Neuronal stem cell (in vitro differentiated cells): ENCODE results near the gene AWAT2.
A peak's percentile ranks its signal among the peaks of the same experiment; 100 is the strongest.

Experiments used
- DNase-seq: peaks from one replicate; pipeline ENCODE4 v3.0.0-alpha.2; 2013; ENCODE audit warnings: low spot score
- H2AFZ ChIP-seq: one replicate; pipeline ENCODE4 v1.6.1; 2013; ENCODE audit warnings: mild to moderate bottlenecking, low read length, inconsistent platforms
- H2AK5ac ChIP-seq: 2 replicates; pipeline ENCODE4 v1.6.1; 2013; ENCODE audit warnings: low read depth, mild to moderate bottlenecking, inconsistent platforms, low read length, moderate library complexity, mixed read lengths
- H2BK120ac ChIP-seq: 2 replicates; pipeline ENCODE4 v1.6.1; 2013; ENCODE audit warnings: low read depth, mild to moderate bottlenecking, inconsistent platforms, low read length, moderate library complexity, mixed read lengths
- H2BK12ac ChIP-seq: one replicate; pipeline ENCODE4 v1.6.1; 2013; ENCODE audit warnings: low read length, inconsistent platforms
- H2BK15ac ChIP-seq: 2 replicates; pipeline ENCODE4 v1.6.1; 2013; ENCODE audit warnings: mild to moderate bottlenecking, low read length, inconsistent platforms, mixed read lengths
- H2BK5ac ChIP-seq: one replicate; pipeline ENCODE4 v1.6.1; 2013; ENCODE audit warnings: inconsistent platforms, mild to moderate bottlenecking, low read length, moderate library complexity
- H3K14ac ChIP-seq: one replicate; pipeline ENCODE4 v1.6.1; 2013; ENCODE audit warnings: low read length, inconsistent platforms
- H3K18ac ChIP-seq: 2 replicates; pipeline ENCODE4 v1.6.1; 2013; ENCODE audit warnings: low read length, inconsistent platforms
- H3K23ac ChIP-seq: 2 replicates; pipeline ENCODE4 v1.6.1; 2013; ENCODE audit warnings: low read depth, mild to moderate bottlenecking, mixed read lengths, low read length, inconsistent platforms; ENCODE audit not compliant: poor library complexity
- H3K27ac ChIP-seq: replicated peaks from 3 replicates; pipeline ENCODE4 v1.5.1; 2013; ENCODE audit warnings: low read length, inconsistent platforms
- H3K27me3 ChIP-seq, 3 experiments: 2 replicates each; pipeline ENCODE4 v1.6.1; 2013; ENCODE audit warnings: low read length in 3 of 3, mild to moderate bottlenecking in 2 of 3, inconsistent platforms in 1 of 3, low read depth in 1 of 3, mixed read lengths in 1 of 3, moderate library complexity in 1 of 3; ENCODE audit not compliant: control insufficient read depth in 3 of 3, insufficient read depth in 3 of 3
- H3K36me3 ChIP-seq, 2 donors: replicated peaks in 1 of 2; 2 replicates each; pipeline ENCODE4 v1.6.1; 2013; ENCODE audit warnings: low read length in 2 of 2; ENCODE audit not compliant: control insufficient read depth in 2 of 2, insufficient read depth in 2 of 2
- H3K4ac ChIP-seq: 2 replicates; pipeline ENCODE4 v1.6.1; 2013; ENCODE audit warnings: inconsistent platforms, mild to moderate bottlenecking, low read length, moderate library complexity
- H3K4me1 ChIP-seq, 2 donors: 1 replicate in 1 of 2; 2 replicates in 1 of 2; pipeline ENCODE4 v1.6.1; 2013; ENCODE audit warnings: low read length in 2 of 2, low read depth in 1 of 2; ENCODE audit not compliant: control insufficient read depth in 2 of 2, insufficient read depth in 1 of 2
- H3K4me2 ChIP-seq: one replicate; pipeline ENCODE4 v1.6.1; 2013; ENCODE audit warnings: mild to moderate bottlenecking, low read length, inconsistent platforms; ENCODE audit not compliant: insufficient read depth, poor library complexity, severe bottlenecking
- H3K4me3 ChIP-seq, 2 donors: 2 replicates each; pipeline ENCODE4 v1.5.1; 2013; ENCODE audit warnings: low read length in 2 of 2, mild to moderate bottlenecking in 2 of 2, inconsistent platforms in 1 of 2, moderate library complexity in 1 of 2
- H3K79me1 ChIP-seq: one replicate; pipeline ENCODE4 v1.6.1; 2013; ENCODE audit warnings: low read depth, mild to moderate bottlenecking, inconsistent platforms, low read length, moderate library complexity
- H3K9ac ChIP-seq: one replicate; pipeline ENCODE4 v1.6.1; 2013; ENCODE audit warnings: mild to moderate bottlenecking, low read depth, low read length, inconsistent platforms; ENCODE audit not compliant: poor library complexity
- H3K9me3 ChIP-seq, 2 donors: replicated peaks in 1 of 2; 2 replicates each; pipeline versions ENCODE3 to v1.6.1; 2013; ENCODE audit warnings: low read length in 2 of 2, mild to moderate bottlenecking in 2 of 2, inconsistent platforms in 1 of 2, low read depth in 1 of 2, mixed read lengths in 1 of 2, moderate library complexity in 1 of 2; ENCODE audit not compliant: control insufficient read depth in 2 of 2, insufficient read depth in 1 of 2
- H4K8ac ChIP-seq: one replicate; pipeline ENCODE4 v1.6.1; 2013; ENCODE audit warnings: low read depth, mild to moderate bottlenecking, inconsistent platforms, low read length, moderate library complexity
- H4K91ac ChIP-seq: one replicate; pipeline ENCODE4 v1.6.1; 2013; ENCODE audit warnings: low read length, low read depth, mild to moderate bottlenecking, inconsistent platforms; ENCODE audit not compliant: poor library complexity
- WGBS, 2 donors: extraction: QIAGEN DNeasy Blood & Tissue Kit; methylation state at CpG; one replicate each; pipeline ENCODE4 v1.1.7; 2013; ENCODE audit warnings: missing lambda C conversion rate in 2 of 2, mixed read lengths in 1 of 2; ENCODE audit not compliant: insufficient read length in 2 of 2, insufficient replicate concordance in 1 of 2; ENCODE audit errors: extremely low coverage in 2 of 2; 5-methylcytosine and 5-hydroxymethylcytosine counted together

Gene AWAT2

GRCh38 chrX:70034646-70035045 is 15.1 kb downstream of the AWAT2 start:
- H3K36me3 ChIP-seq = no peaks in the 10 kb centered on the region
- no peak overlapping the region for H2AFZ ChIP-seq
- no peak overlapping the region for H4K8ac ChIP-seq
- peaks cover 0 to 3% (median 0%) of the 10 kb centered on the region in 3 experiments for H3K27me3 ChIP-seq
- H2BK15ac ChIP-seq = no peak overlapping the region
- H3K79me1 ChIP-seq = no peaks in the 10 kb centered on the region
- H3K23ac ChIP-seq = no peak overlapping the region
- no peak overlapping the region for H3K27ac ChIP-seq
- H2AK5ac ChIP-seq = no peak overlapping the region
- no peak overlapping the region for H2BK120ac ChIP-seq
- no peak overlapping the region for H4K91ac ChIP-seq
- peaks cover 0 to 1% of the 10 kb centered on the region in 2 donors for H3K4me1 ChIP-seq
- H3K4ac ChIP-seq = no peak overlapping the region
- no peak overlapping the region for H3K9ac ChIP-seq
- no peak overlapping the region for H3K14ac ChIP-seq
- H3K9me3 ChIP-seq = no peaks in the 10 kb centered on the region
- H2BK5ac ChIP-seq = no peak overlapping the region
- no peak overlapping the region for H3K4me2 ChIP-seq
- H2BK12ac ChIP-seq = no peak overlapping the region
- no peak overlapping the region for H3K18ac ChIP-seq
- H3K4me3 ChIP-seq = no peak overlapping the region
- WGBS, 2 donors = no CpG with 5 or more reads among the region's 4 CpGs
- no peak for DNase-seq

- no peak overlapping the region for H2AK5ac ChIP-seq
- H4K91ac ChIP-seq = no peak overlapping the region
- DNase-seq = no peak
- H3K4ac ChIP-seq = no peak overlapping the region
- peaks cover 0 to 1% of the 10 kb centered on the region in 2 donors for H3K4me1 ChIP-seq
- H2BK120ac ChIP-seq = no peak overlapping the region
- H3K18ac ChIP-seq = no peak overlapping the region
- no peak overlapping the region for H2BK15ac ChIP-seq
- no peak overlapping the region for H3K27ac ChIP-seq
- no peaks in the 10 kb centered on the region for H3K36me3 ChIP-seq
- no peak overlapping the region for H3K23ac ChIP-seq
- no peak overlapping the region for H3K4me3 ChIP-seq
- H4K8ac ChIP-seq = no peak overlapping the region
- no peak overlapping the region for H3K4me2 ChIP-seq
- no peaks in the 10 kb centered on the region for H3K79me1 ChIP-seq
- no peak overlapping the region for H2BK12ac ChIP-seq
- no peak overlapping the region for H3K9ac ChIP-seq
- H2AFZ ChIP-seq = no peak overlapping the region
- no peaks in the 10 kb centered on the region for H3K9me3 ChIP-seq
- no peak overlapping the region for H2BK5ac ChIP-seq
- no CpG with 5 or more reads among the region's 10 CpGs for WGBS, 2 donors
- no peak overlapping the region for H3K14ac ChIP-seq
- H3K27me3 ChIP-seq = peaks cover 0 to 3% (median 0%) of the 10 kb centered on the region in 3 experiments
Observed at GRCh38 chrX:70033348-70034051, 16.2 kb downstream of the AWAT2 start.

GRCh38 chrX:70032792-70033191 is 16.9 kb downstream of the AWAT2 start:
- no peak overlapping the region for H3K4me2 ChIP-seq
- no peak overlapping the region for H2AFZ ChIP-seq
- peaks cover 0 to 3% (median 0%) of the 10 kb centered on the region in 3 experiments for H3K27me3 ChIP-seq
- peaks cover 0 to 1% of the 10 kb centered on the region in 2 donors for H3K4me1 ChIP-seq
- no peaks in the 10 kb centered on the region for H3K9me3 ChIP-seq
- no peak overlapping the region for H2BK120ac ChIP-seq
- no peak overlapping the region for H2BK15ac ChIP-seq
- H2BK5ac ChIP-seq = no peak overlapping the region
- H3K14ac ChIP-seq = no peak overlapping the region
- H2AK5ac ChIP-seq = no peak overlapping the region
- no peak overlapping the region for H4K8ac ChIP-seq
- H4K91ac ChIP-seq = no peak overlapping the region
- no peaks in the 10 kb centered on the region for H3K36me3 ChIP-seq
- DNase-seq = no peak
- H3K4ac ChIP-seq = no peak overlapping the region
- no peak overlapping the region for H3K27ac ChIP-seq
- no peak overlapping the region for H3K9ac ChIP-seq
- H3K18ac ChIP-seq = no peak overlapping the region
- H3K79me1 ChIP-seq = no peaks in the 10 kb centered on the region
- no CpG with 5 or more reads among the region's 2 CpGs for WGBS, 2 donors
- H3K4me3 ChIP-seq = no peak overlapping the region
- no peak overlapping the region for H3K23ac ChIP-seq
- no peak overlapping the region for H2BK12ac ChIP-seq

GRCh38 chrX:70030301-70030767 is 19.4 kb downstream of the AWAT2 start:
- no peak overlapping the region for H4K8ac ChIP-seq
- WGBS, 2 donors = no CpG with 5 or more reads among the region's 4 CpGs
- H3K23ac ChIP-seq = no peak overlapping the region
- no peak overlapping the region for H2BK5ac ChIP-seq
- no peak overlapping the region for H3K4ac ChIP-seq
- H3K4me2 ChIP-seq = no peak overlapping the region
- no peak overlapping the region for H2AK5ac ChIP-seq
- no peak overlapping the region for H2BK15ac ChIP-seq
- no peak overlapping the region for H3K27ac ChIP-seq
- no peak overlapping the region for H3K14ac ChIP-seq
- H2BK120ac ChIP-seq = no peak overlapping the region
- no peak overlapping the region for H3K18ac ChIP-seq
- no peak overlapping the region for H2BK12ac ChIP-seq
- no peak overlapping the region for H3K9ac ChIP-seq
- no peaks in the 10 kb centered on the region for H3K9me3 ChIP-seq
- no peak overlapping the region for H4K91ac ChIP-seq
- no peaks in the 10 kb centered on the region for H3K36me3 ChIP-seq
- DNase-seq = peak; percentile 44
- peaks cover 0 to 7% (median 0%) of the 10 kb centered on the region in 3 experiments for H3K27me3 ChIP-seq
- no peaks in the 10 kb centered on the region for H3K79me1 ChIP-seq
- no peak overlapping the region for H2AFZ ChIP-seq
- H3K4me1 ChIP-seq = peaks cover 0 to 1% of the 10 kb centered on the region in 2 donors
- H3K4me3 ChIP-seq = no peak overlapping the region
